ENCODE data around the gene ACO2.

Gene ACO2

GRCh38 chr22:41491374-41492100, 22.6 kb downstream of the ACO2 start:
- DNase-seq, result no peak

DNA sequence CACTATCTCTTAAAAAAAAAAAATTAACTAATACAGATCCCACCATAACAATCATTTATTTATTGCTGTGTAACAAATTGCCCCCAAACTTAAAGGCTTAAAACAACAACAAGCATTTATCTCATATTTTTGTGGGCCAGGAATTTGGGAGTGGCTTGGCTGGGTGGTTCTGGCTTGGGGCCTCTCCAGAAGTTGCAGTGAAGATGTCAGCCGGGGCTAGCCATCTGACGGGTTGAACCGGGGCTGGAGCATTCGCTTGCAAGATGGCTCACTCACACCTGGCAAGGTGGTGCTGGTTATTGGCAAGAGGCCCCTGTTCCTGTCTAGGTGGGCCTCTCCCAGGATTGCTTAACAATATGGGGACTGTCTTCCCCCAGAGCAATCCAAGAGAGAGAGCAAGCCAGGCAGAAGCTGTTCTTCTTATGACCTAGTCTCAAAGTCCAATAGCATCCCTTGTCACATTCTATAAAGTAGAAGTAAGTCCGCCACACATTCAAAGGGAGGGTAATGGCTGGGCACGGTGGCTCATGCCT, 29.5 kb downstream of the ACO2 start:
- no peak for DNase-seq

GRCh38 chr22:41499624-41500280, 30.8 kb downstream of the ACO2 start:
- DNase-seq, result no peak

DNA sequence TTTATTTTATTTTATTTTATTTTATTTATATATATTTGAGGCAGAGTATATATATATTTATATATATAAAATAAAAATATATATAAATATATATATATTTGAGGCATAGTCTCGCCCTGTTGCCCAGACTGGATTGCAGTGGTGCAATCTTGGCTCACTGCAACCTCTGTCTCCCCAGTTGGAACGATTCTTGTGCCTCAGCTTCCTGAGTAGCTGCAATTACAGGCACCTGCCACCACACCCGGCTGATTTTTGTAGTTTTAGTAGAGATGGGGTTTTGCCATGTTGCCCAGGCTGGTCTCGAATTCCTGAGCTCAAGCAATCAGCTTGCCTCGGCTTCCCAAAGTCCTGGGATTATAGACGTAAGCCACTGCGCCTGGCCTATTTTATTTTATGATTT, 31.4 kb downstream of the ACO2 start:
- DNase-seq, result no peak

GRCh38 chr22:41501209-41501608, 32.3 kb downstream of the ACO2 start:
- DNase-seq, result no peak

DNA sequence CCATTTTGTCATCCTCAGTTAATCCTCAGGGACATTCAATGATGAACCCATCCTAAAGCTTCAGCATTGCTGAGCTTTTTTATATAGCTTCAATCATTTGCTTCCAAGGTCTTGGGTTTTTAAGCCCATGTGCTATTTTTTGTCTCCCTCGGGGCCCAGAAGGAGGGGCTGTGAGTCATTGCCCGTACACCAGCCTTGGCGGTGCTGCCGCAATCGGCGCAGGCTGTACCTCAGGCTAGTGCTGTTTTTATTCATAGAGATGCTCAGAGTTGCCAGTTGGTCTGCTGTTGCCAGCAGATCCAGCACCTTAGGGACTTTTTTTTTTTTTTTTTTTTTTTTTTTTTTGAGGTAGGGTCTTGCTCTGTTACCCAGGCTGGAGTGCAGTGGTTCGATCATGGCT, 35.5 kb downstream of the ACO2 start:
- no peak for DNase-seq

GRCh38 chr22:41504816-41505215, 35.9 kb downstream of the ACO2 start:
- no peak for DNase-seq

DNA sequence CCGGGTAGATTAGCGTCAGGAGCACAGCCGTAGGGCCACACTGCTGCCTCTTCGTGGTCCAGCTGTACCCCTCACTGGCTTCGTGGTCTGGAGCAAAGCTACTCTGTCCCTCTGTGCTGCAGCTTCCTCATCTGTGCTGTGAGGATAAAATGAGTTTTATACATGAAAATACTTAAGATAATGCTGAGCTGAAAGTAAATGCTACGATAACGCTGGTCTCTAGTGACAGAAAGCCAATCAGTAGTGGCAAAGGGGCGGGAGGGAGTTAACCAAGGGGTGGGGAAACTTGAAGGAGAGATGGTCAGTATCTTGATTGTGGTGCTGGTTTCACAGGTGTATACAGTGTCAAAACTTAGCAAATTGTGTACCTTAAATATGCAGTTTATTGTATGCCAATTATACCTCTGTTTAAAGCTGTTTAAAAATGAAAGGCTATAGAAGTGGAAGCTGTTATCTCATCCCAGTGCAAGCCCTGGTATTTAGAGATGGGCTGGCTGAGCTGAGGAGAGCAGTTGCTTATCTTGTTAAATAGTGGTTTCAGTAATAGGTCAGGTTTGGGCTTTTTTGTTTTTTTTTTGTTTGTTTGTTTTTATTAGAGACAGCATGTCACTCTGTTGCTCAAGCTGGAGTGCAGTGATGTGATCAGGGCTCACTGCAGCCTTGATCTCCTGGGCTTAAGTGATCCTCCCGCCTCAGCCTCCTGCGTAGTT, 36.7 kb downstream of the ACO2 start:
- no peak for DNase-seq

GRCh38 chr22:41507330-41508063, 38.6 kb downstream of the ACO2 start:
- no peak for DNase-seq

DNA sequence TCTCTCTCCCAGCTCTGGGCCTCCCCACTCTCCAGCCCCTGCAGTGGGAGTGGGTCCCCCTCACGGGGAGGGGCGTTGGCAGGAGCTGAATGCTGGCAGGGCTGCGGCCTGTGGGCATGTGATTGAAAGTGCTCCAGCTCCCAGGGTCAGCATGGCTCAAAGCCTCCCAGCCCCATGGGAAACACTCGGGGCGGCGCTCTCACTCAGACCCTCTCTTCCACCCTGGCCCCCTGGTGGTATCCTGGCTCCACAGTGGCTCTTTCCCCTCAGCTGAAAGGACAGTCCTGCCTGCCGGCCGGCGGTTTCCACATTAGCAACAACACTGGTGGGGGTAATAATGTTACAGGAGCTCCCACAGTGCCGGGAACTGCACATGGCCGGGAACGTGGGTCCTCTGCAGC, 39.9 kb downstream of the ACO2 start:
- no peak for DNase-seq

DNA sequence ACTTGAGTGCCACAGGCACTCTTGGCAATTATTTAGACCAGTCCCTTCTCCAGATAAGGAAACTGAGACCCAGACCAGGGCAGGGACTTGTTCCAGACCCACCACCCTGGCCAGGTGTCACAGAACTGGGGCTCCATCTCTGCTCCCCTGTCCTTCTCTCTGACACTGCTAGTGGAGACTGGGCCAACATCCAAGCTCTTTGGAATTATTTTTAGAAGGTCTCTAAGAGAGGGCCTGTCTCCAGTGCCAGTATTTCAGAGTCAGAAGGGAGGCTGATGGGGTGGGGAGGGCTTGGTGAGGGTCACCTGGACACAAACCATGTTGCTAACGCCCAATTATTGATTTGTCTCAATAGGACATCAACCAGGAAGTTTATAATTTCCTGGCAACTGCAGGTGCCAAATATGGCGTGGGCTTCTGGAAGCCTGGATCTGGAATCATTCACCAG, 42.6 kb downstream of the ACO2 start:
- no peak for DNase-seq

GRCh38 chr22:41512421-41513194, 43.7 kb downstream of the ACO2 start:
- no peak for DNase-seq

GRCh38 chr22:41513391-41513790, 44.5 kb downstream of the ACO2 start:
- DNase-seq, result no peak

- no peak for DNase-seq
Measured at GRCh38 chr22:41516462-41516861, 47.5 kb downstream of the ACO2 start.

DNA sequence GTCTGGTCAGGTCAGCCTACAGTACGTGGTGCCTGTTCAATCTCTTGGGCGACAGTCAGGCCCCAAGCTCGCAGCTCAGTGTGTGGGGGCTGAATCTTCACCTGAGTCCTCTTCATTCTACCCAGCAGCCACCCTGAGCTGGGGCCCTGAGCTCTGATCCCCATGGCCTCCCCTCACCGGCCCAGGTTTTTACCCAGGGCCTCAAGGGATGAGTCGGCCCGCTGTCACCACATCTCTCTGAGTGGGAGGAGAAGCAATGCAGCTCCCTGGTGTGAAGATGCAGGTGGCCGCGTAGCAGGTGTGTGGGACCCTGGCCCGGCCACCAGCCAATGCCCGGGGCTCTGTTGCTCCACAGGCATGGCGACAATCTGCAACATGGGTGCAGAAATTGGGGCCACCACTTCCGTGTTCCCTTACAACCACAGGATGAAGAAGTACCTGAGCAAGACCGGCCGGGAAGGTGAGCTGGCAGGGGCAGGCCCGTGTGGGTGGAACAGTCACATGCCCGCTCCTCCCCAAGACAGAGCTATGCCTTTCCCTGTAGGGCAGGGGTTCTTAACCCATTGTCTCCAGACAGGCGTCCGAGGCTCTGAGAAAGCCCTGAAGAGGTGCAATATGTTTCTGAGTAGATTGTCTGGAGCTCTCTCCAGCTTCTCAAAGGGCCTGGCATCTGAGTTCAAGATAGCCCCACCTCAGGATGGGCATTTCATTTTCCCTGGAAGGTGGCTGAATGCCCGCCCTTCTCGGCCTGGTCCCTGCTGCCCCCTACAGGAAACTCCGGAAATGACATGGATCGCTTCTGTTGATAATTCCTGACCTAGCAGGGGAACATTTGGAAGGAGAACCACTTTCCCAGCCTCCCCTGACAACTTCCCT, 48.5 kb downstream of the ACO2 start:
- no peak for DNase-seq

DNA sequence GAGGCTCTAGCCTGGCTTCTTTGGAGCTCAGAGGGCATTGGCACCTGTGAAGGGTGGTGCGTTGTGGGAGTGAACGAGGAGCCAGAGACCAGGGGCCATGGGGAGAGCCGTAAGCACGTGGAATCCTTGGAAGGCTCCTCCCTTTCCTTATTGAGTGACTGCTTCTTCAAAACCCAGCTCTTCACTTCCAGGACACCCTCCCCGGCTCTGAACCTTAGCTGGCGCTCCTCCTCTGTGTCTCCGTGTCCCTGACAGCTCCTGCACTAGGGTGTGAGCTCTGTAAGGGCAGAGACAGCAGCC, 49.1 kb downstream of the ACO2 start:
- no peak for DNase-seq

- DNase-seq, result no peak
Measured at GRCh38 chr22:41521126-41521525, 52.2 kb downstream of the ACO2 start.

- no peak for DNase-seq
Measured at GRCh38 chr22:41522813-41523212, 53.9 kb downstream of the ACO2 start.

- DNase-seq, result no peak
Measured at GRCh38 chr22:41523464-41524221, 54.7 kb downstream of the ACO2 start.

GRCh38 chr22:41524251-41524661, 55.3 kb downstream of the ACO2 start:
- no peak for DNase-seq
